Posterior vena cava (tissue), 2 donors: ENCODE results near the gene MED14. TPM values are rescaled to one million over a fixed set of nuclear protein-coding genes. Genes with fewer than 3 reads are reported as not detected.

ENCODE experiments used
- DNase-seq: peaks from one replicate; pipeline ENCODE4 v3.0.0-alpha.2; 2020; ENCODE audit warnings: low spot score
- intact Hi-C, 2 donors: fragments of 100-400 bp; cut with DNase I; formaldehyde crosslinking; loops; one replicate each; pipeline versions ENCODE4 v1.14.1 to v1.14.2; 2022 to 2023
- total RNA-seq, 2 donors: library from RNA; stranded (reverse); fragmentation: NEBNext Ultra II Directional; extraction: Animal tissue kit (Norgen Biotek cat#: 25700); gene quantifications; one replicate each; pipeline ENCODE4 v1.2.1, GENCODE V29; 2021
- donor health status: DM: yes; HTN: yes; CAD: no.
- donor health status: DM: yes; HTN: yes; CAD: no.

Gene MED14
- total RNA-seq, 2 donors from 2014 or later = 31.1 to 36.8 TPM

- DNase-seq = no peak
- intact Hi-C loops = no loop called here
Observed at GRCh38 chrX:40684092-40684491, 51.2 kb downstream of the MED14 start.

GRCh38 chrX:40683245-40683644, 52.1 kb downstream of the MED14 start:
- intact Hi-C loops = no loop called here
- DNase-seq = no peak

- DNase-seq = no peak
- intact Hi-C loops = no loop called here
Observed at GRCh38 chrX:40671126-40671525, 64.2 kb downstream of the MED14 start.

- no peak for DNase-seq
- intact Hi-C loops = no loop called here
Observed at GRCh38 chrX:40663880-40664630, 71.3 kb downstream of the MED14 start.

DNA sequence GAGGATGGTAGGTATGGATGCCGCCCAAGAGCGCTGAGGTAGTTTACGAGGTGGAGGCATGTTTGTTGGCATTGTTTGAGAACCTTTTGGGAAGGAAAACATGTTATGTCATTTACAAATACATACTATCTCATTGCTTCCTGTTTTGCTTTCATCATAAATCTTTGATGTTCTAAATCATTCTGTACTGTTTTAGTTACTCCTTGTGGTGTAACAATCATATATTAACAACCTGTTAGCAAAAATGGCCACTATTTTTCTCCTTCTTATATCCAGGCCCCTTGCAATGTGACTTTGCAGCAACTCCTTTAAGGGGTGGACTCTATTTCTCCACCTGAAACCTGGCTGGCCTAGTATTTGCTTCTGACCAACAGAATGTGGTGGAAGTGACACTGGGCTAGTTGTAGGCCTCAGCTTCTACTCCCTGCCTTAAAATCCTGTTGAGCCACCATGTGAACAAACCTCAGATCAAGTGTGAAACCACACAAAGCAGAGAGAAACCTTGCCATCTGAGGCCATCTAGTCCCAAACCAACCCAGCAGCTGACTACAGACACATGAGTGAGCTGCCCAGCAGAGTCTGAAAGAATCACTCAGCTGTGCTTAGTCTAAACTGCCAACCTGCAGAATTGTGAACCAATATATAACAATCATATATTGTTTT, 72.1 kb downstream of the MED14 start:
- intact Hi-C loops = no loop called here
- no peak for DNase-seq

DNA sequence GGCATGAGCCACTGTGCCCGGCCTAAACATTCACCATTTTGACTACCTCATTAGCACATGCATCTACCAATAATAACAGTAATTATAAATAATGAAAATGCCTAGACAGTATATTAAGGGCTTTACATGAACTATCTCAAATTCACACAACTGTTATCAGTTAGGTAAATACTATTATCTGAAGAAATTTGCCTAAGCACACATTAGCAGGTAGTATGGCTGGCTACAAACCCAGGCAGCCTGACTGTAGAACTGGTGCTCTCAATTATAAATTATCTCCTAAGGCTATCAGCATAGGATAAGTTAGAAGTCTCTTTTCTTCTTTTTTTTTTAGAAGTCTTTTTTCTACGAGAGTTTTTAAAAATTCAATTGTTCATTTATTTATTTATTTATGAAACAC, 73.9 kb downstream of the MED14 start:
- intact Hi-C loops = no loop called here
- DNase-seq = no peak

- intact Hi-C loops = no loop called here
- DNase-seq = no peak
Observed at GRCh38 chrX:40660381-40660780, 75.0 kb downstream of the MED14 start.

DNA sequence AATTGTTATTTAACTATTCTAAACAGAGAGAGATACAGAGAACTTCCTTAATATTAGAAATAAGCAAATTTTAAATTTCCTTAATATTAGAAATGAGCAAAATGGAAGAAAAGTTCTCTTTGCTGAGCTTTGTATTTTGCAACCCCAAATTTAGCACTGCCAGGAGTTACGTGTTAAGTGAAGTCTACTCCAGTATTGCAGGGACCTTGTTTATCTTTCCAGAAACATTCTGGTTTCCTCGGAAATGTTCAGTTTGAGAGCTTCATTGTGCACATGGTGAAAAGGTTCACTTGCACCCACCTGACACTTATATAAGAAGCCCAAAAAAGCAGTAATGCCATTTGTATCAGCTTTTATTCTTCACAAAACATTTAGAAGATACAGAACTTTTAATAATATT, 81.8 kb downstream of the MED14 start:
- no peak for DNase-seq
- intact Hi-C loops = loop anchor here in 1 of 2 donors (10.0 kb wide), 2 partner anchors 141 to 601 kb away; no protein-coding TSS in a partner anchor

DNA sequence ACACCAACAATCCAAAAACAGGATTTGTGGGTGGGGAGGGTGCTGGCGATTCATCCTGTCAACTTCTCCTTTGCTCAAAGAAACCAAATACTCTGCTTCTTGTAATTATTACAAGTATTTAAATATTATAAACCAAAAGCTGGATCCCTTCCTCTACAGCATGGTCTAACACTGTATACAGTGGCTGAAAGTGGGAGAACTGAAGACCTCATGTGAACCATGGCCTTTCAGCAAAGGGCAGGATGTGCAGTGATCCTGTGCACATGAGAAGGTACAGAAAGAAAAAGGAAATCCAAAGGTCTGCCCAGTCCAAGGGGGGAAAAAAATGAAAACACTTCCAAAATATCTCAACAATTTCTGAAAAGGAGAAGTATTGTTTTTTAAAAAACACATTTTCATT, 82.7 kb downstream of the MED14 start:
- no peak for DNase-seq
- intact Hi-C loops = loop anchor here in 1 of 2 donors (10.0 kb wide), 2 partner anchors 142 to 602 kb away; no protein-coding TSS in a partner anchor

DNA sequence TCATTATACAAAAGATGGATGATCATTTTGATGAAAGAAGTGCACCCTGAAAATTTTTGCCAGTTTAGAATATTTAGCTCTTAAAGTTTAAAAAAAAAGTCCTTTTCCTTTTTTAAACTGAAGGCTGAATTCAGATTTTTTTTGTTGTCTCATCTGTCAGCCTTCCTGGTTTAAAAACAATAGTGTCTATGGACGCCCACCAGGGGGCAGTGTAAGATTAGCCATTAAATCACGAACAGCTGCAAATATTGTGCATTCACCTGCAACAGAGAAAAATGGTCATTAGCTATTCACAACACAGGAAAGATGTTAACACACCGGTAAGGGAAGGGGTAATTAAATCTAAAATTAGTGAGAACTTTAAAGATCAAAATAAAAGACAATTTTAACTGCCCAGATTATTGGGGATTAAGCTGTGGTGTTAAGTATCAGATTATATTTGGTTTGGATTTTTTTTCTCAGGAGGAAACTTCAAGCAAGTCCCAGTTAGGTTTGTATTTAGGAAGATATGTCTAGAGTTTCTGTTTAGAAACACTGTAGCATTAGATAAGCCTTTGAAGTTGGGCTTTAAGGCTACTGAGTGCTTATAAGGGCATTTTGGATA, 83.6 kb downstream of the MED14 start:
- DNase-seq = no peak
- intact Hi-C loops = loop anchor here in 1 of 2 donors (10.0 kb wide), 2 partner anchors 143 to 603 kb away; no protein-coding TSS in a partner anchor

DNA sequence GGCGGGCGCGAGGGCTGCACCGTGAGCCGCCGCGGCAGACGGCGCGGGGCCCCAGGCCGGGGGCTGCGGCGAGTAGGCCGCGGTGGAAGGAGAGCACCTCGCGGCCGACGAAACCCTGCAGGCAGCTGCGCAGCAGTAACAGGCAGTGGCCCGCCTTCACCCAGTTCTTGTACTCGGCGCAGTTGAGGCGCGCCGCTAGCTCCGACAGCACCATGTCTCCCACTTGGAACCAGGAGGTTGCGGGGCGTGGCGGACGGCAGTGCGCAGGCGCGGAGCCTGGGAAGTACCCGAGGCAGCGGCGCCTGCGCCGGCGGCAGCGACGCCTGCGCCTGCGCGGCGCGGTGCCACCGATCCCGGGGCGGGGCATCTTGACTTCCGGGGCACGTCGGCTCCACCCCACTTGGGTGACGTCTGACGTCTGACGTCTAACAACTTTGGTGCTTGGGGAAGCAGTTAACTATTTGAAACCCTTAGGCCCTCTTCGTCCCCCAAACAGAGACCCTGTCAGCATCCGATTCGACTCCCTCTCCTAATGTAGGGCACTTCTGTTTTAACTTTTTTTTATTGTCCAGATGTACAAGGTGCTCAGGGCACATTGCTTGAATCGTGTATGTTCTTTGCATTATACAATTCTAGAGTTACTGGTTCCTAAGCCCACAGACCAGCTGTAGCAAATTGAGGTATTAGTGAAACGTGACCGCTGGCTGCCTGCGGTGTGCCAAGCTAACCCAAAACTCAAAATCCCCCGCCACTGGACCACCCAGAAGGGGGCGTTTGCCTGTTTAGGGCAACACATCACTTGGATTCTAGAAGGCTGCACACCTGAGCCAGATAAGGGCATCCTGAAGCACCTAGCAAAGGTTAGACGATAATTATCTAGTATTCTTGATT, 87.8 kb downstream of the MED14 start, which contains the start of gene CXorf38:
Gene CXorf38 (minus strand): TSS at position 255 of the 891 bp plus-strand sequence. CDS start 41 bp downstream, at position 214.
- intact Hi-C loops = no loop called here
- DNase-seq = peak; percentile 98

- peak; percentile 85 for DNase-seq
- intact Hi-C loops = no loop called here
Observed at GRCh38 chrX:40646489-40647306, 88.6 kb downstream of the MED14 start.

GRCh38 chrX:40644821-40645358, 90.5 kb downstream of the MED14 start:
- DNase-seq = no peak
- intact Hi-C loops = no loop called here

- intact Hi-C loops = no loop called here
- no peak for DNase-seq
Observed at GRCh38 chrX:40644176-40644575, 91.2 kb downstream of the MED14 start.

DNA sequence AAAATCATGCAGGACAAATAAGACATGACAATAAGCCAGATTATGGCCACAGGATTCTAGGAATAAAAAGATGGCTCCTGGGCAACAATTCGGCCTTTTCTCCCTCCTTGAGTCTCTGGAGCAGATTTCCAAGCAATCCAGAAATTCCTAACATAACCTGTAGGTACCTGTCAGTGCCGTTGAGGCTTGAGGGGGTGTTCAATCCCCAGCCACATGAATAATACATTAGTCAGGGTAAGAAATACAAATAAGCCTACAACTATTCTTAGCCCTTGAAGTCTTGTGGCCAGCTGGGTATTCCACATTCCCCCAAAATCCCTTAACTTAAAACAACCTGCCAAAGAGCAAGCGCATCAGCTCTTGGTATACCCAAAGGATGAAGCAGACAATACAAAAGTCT, 97.7 kb downstream of the MED14 start:
- DNase-seq = no peak
- intact Hi-C loops = loop anchor here in 1 of 2 donors (5.0 kb wide), 1 partner anchor 910 kb away; no protein-coding TSS in a partner anchor

GRCh38 chrX:40632199-40632598, 103.1 kb downstream of the MED14 start:
- intact Hi-C loops = no loop called here
- DNase-seq = no peak

- no peak for DNase-seq
- intact Hi-C loops = no loop called here
Observed at GRCh38 chrX:40628506-40628905, 106.8 kb downstream of the MED14 start.

DNA sequence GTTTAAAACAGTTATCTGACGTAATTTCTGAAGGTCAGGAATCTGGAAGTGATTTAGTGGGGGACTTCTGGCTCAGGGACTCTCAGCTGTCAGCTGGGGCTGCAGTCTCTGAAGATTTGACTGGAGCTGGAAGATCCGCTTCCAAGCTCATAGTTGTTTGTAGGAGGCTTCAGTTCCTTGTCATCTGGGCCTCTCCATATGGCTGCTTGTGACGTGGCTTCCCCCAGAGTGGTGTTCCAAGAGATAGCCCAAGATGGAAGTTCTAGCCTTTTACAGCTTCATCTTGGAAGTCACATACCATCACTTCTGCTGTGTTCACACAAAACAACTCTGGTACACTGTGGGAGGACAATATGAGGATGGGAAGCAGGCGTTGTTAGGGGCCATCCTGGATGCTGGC, 110.0 kb downstream of the MED14 start:
- intact Hi-C loops = no loop called here
- no peak for DNase-seq
